GM12891 (cell line): ENCODE measurements around the gene PACSIN1.

Experiments
- PAX5 ChIP-seq: IDR thresholded peaks from 2 replicates; pipeline ENCODE4 v1.6.1; 2011; ENCODE audit warnings: low read length, moderate library complexity, mild to moderate bottlenecking; ENCODE audit not compliant: insufficient read depth, severe bottlenecking
- POLR2A ChIP-seq: IDR thresholded peaks from 2 replicates; pipeline ENCODE4 v1.6.1; 2011; ENCODE audit warnings: low read depth, low read length, control low read depth
- POLR2AphosphoS5 ChIP-seq: IDR thresholded peaks from 2 replicates; pipeline ENCODE4 v1.6.1; 2011; ENCODE audit warnings: low read depth, low read length, control low read depth
- POU2F2 ChIP-seq: IDR thresholded peaks from 2 replicates; pipeline ENCODE4 v1.6.1; 2011; ENCODE audit warnings: low read depth, mild to moderate bottlenecking, control low read depth, low read length, moderate library complexity
- TAF1 ChIP-seq: IDR thresholded peaks from 2 replicates; pipeline ENCODE4 v1.6.1; 2011; ENCODE audit warnings: low read depth, low read length, control low read depth

DNA sequence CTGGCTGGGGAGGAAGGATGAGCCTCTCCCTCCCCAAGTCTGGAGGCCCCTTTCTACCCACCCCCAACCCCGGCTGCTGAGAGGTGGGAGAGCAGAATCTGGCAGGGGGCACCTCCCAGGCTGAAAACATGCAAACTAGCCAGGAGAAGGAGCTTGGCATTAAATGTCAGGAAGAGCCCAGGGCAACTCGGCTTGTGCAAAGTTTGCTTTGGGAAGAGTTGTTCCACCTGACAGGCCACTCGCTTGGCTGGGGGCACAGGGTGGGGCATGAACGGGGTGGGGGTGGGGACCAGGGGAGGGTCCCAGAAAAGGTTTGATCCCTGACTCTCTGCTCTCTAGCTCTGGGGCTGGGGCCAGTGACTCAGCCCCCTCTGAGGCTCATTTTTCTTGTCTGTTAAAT is 87.3 kb downstream of the PACSIN1 start:
- no peak for TF ChIP-seq POLR2A
- no peak for TF ChIP-seq POLR2AphosphoS5
- no peak for TF ChIP-seq TAF1
- TF ChIP-seq PAX5 = no peak
- no peak for TF ChIP-seq POU2F2
